Progenitor cell of endocrine pancreas (in vitro differentiated cells): ENCODE data around the gene PAX5. TPM values are rescaled to one million over a fixed set of nuclear protein-coding genes. Genes with fewer than 3 reads are reported as not detected.

ENCODE experiments used
- DNase-seq: peaks from one replicate; pipeline ENCODE4 v3.0.0; 2021; ENCODE audit warnings: low spot score; ENCODE audit not compliant: unreplicated experiment
- H3K27ac Mint-ChIP-seq: 2 replicates; pipeline ENCODE4 v1.8.0; 2021; ENCODE audit warnings: mild to moderate bottlenecking, moderate library complexity, mixed read lengths
- H3K27me3 Mint-ChIP-seq: 2 replicates; pipeline ENCODE4 v1.8.0; 2021; ENCODE audit warnings: mixed read lengths
- H3K36me3 Mint-ChIP-seq: 2 replicates; pipeline ENCODE4 v1.8.0; 2022; ENCODE audit warnings: mixed read lengths; ENCODE audit not compliant: insufficient read depth
- H3K4me1 Mint-ChIP-seq: 2 replicates; pipeline ENCODE4 v1.8.0; 2021; ENCODE audit warnings: low read depth, mixed read lengths
- H3K4me3 Mint-ChIP-seq: 2 replicates; pipeline ENCODE4 v1.8.0; 2021; ENCODE audit warnings: low read depth, mild to moderate bottlenecking, moderate library complexity, mixed read lengths
- H3K9me3 Mint-ChIP-seq: 2 replicates; pipeline ENCODE4 v1.8.0; 2021; ENCODE audit warnings: low read depth, mixed read lengths
- CTCF ChIP-seq: fragments of 200-600 bp; sonication (generic); IDR thresholded peaks from one replicate; pipeline ENCODE4 v1.5.0; 2021; ENCODE audit warnings: antibody characterized with exemption, mild to moderate bottlenecking; ENCODE audit not compliant: unreplicated experiment
- total RNA-seq: library from RNA; stranded (reverse); gene quantifications from 2 replicates; pipeline ENCODE4 v1.2.1, GENCODE V29; 2021

Gene PAX5
- total RNA-seq, 1 donor from 2014 or later, result not detected

GRCh38 chr9:37053684-37054362, 19.8 kb upstream of the PAX5 start:
- no peaks in the 10 kb centered on the region for H3K4me1 Mint-ChIP-seq
- H3K27ac Mint-ChIP-seq, result no peak overlapping the region
- H3K36me3 Mint-ChIP-seq, result no peaks in the 10 kb centered on the region
- H3K9me3 Mint-ChIP-seq, result no peaks in the 10 kb centered on the region
- H3K4me3 Mint-ChIP-seq, result no peak overlapping the region
- no peak for TF ChIP-seq CTCF
- H3K27me3 Mint-ChIP-seq, result peaks cover 75% of the 10 kb centered on the region
- no peak for DNase-seq

GRCh38 chr9:37046683-37047082, 12.6 kb upstream of the PAX5 start:
- no peaks in the 10 kb centered on the region for H3K4me1 Mint-ChIP-seq
- no peak for TF ChIP-seq CTCF
- peaks cover 67% of the 10 kb centered on the region for H3K27me3 Mint-ChIP-seq
- DNase-seq, result no peak
- no peak overlapping the region for H3K27ac Mint-ChIP-seq
- H3K4me3 Mint-ChIP-seq, result no peak overlapping the region
- no peaks in the 10 kb centered on the region for H3K9me3 Mint-ChIP-seq
- H3K36me3 Mint-ChIP-seq, result no peaks in the 10 kb centered on the region

GRCh38 chr9:37042421-37042820, 8.4 kb upstream of the PAX5 start:
- Mint-ChIP-seq H3K4me3 (no peak overlapping the region), H3K36me3 (no peaks in the 10 kb centered on the region), H3K4me1 (no peaks in the 10 kb centered on the region), H3K27ac (no peak overlapping the region), H3K27me3 (peaks cover 94% of the 10 kb centered on the region), H3K9me3 (no peaks in the 10 kb centered on the region)
- TF ChIP-seq CTCF, result no peak
- no peak for DNase-seq

- Mint-ChIP-seq H3K27ac (no peak overlapping the region), H3K36me3 (no peaks in the 10 kb centered on the region), H3K9me3 (no peaks in the 10 kb centered on the region), H3K4me1 (peaks cover 9% of the 10 kb centered on the region), H3K27me3 (peaks cover 94% of the 10 kb centered on the region), H3K4me3 (no peak overlapping the region)
- no peak for DNase-seq
- no peak for TF ChIP-seq CTCF
These were observed 6.5 kb upstream of the PAX5 start for GRCh38 chr9:37040508-37041127.

GRCh38 chr9:37038943-37039464, 4.9 kb upstream of the PAX5 start:
- no peak for TF ChIP-seq CTCF
- Mint-ChIP-seq H3K4me1 (peaks cover 9% of the 10 kb centered on the region), H3K27ac (no peak overlapping the region), H3K4me3 (no peak overlapping the region), H3K27me3 (peaks cover 95% of the 10 kb centered on the region), H3K9me3 (no peaks in the 10 kb centered on the region), H3K36me3 (no peaks in the 10 kb centered on the region)
- DNase-seq, result no peak
